HG03039 (cell line): ENCODE measurements around the gene GDF11.

Experiments used
- ATAC-seq: cut with Tn5 transposase; IDR thresholded peaks from one replicate; pipeline ENCODE4 v1.9.1; 2021; ENCODE audit warnings: mild to moderate bottlenecking, moderate library complexity; ENCODE audit not compliant: unreplicated experiment

Gene GDF11

DNA sequence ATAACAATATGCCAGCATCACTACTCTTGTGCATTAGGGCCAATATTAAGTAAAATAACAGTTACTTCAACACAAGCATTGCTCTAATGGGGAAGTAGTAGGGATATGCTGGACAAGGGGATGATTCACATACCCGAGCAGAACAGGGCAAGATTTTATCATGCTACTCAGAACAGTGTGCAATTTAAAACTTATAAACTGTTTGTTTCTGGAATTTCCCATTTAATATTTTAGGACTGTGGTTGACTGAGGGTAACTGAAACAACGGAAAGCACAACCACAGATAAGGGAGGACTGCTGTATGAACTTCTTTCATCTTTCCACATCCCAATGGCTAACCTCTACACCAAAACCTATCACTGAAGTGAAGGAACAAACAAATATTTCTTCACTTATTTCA lies 37.8 kb downstream of the GDF11 start:
- no peak for ATAC-seq

DNA sequence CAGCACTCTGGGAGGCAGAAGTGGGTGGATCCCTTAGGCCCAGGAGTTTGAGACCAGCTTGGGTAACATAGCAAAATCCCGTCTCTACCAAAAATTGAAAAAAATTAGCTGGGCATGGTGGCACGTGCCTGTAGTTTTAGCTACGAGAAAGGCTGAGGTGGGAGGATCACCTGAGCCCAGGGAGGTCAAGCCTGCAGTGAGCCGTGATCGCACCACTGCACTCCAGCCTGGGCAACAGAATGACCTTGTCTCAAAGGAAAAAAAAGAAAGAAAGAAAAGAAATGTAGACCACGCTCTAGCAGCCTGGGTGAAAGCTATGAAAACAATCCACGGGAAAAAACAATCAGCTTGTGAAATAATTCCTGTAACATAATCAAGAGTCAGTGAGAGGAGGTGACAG lies 45.6 kb downstream of the GDF11 start:
- no peak for ATAC-seq

DNA sequence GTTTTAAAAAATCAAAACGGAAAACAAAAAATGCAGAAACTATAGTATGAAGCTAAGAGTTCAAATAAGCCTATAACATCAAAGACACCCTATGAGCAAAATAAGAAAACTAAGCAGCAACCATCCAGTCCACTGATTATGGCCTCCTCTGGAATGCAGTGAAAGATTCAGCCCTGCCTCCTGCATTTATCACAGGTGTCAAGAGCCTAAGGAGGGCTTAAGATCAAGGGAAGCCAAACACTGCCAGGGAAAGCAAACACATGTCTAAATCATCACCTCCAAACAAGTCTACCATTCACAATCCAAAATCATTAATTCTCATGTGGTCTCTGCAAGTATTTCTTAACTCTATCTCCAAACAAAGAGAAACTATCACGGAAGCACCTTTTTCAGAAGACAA lies 46.2 kb downstream of the GDF11 start:
- ATAC-seq: no peak

DNA sequence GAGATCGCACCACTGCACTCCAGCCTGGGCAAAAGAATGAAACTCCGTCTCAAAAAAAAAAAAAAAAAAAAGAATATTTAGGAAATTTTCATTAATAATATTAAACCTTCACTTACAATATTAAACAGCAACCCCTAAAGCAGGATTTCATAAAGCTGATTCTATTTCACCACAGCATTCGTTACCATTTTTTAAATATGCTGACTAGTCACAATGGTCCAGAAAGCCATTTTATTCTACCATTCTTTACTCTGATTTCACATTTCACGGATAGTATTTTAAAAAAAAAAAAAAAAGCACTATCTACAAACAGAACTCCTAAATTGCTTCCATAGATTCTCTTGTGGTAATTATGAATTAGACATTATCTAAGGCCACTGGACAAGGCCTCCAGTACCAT lies 47.0 kb downstream of the GDF11 start:
- no peak for ATAC-seq

DNA sequence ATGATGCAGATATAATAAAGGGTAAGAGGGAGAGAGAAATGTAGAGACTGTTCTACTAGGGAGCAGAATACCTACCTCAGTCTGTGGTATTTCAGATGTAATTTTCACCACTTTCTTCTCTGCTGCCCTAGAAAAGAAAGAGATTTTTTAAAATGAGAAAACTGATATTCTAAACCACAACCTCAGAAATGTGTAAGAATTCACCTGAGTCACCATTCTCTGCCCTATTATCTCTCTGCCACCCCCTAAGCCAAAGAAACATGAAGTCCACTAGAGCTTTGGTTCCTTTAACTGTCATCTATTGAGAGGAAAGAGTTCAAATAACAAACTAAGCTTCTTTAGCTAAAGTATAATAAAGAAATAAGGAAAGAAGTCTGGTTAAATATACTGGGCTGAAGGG lies 53.0 kb downstream of the GDF11 start:
- ATAC-seq: no peak

DNA sequence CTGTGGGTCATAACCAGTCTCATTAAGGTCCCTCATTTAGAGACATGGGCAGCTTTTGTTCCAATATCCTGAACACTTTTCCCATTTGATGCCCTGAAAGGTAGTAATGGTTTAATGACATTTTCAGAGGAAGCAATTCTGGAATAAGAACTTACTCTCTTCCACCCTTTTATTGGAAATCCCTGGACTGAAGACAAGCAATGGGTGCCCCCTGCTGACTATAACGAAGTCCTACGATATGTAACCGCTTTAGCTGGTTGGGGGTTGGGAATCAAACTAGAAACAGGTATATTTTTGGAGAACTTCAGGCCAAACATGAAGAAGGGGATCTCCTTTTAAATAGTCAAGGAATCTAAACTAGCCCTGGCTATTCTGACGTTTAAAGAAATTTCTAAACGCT lies 54.1 kb downstream of the GDF11 start:
- ATAC-seq: no peak

DNA sequence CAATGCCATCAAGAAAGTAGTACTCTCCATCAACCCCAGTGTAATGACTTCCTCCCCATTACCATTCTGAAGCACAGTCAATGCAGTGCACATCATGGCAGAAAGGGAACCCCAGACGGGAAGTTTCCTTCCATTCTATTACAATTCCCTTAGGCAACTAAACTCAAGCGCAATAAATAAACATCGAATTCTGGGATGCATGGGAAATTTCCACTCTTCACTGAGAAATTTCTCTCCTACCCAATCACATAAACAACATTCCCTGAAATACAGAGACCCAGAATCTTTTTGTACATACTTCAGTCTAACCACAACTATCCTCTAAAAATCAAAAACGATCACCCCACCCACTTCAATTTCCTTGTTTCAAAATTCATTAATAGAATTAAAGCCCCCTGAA lies 54.6 kb downstream of the GDF11 start:
- no peak for ATAC-seq
